Chondrocyte (in vitro differentiated cells): ENCODE results near the gene MFGE8. TPM values are rescaled to one million over a fixed set of nuclear protein-coding genes. Genes with fewer than 3 reads are reported as not detected.
A peak's percentile ranks its signal among the peaks of the same experiment; 100 is the strongest.

Source experiments
- DNase-seq: peaks from one replicate; pipeline ENCODE4 v3.0.0; 2021; ENCODE audit warnings: mixed read lengths, low spot score
- H3K27ac Mint-ChIP-seq: one replicate; pipeline ENCODE4 v1.8.0; 2021; ENCODE audit warnings: mild to moderate bottlenecking, moderate library complexity, mixed read lengths; ENCODE audit not compliant: unreplicated experiment
- H3K27me3 Mint-ChIP-seq: 2 replicates; pipeline ENCODE4 v1.8.0; 2021; ENCODE audit warnings: low read depth, mixed read lengths
- H3K36me3 Mint-ChIP-seq: 2 replicates; pipeline ENCODE4 v1.8.0; 2021; ENCODE audit warnings: low read depth, mixed read lengths
- H3K4me1 Mint-ChIP-seq: 2 replicates; pipeline ENCODE4 v1.8.0; 2021; ENCODE audit warnings: low read depth, mild to moderate bottlenecking, mixed read lengths
- H3K4me3 Mint-ChIP-seq: one replicate; pipeline ENCODE4 v1.8.0; 2021; ENCODE audit warnings: mild to moderate bottlenecking, moderate library complexity, mixed read lengths; ENCODE audit not compliant: unreplicated experiment
- H3K9me3 Mint-ChIP-seq: 2 replicates; pipeline ENCODE4 v1.8.0; 2021; ENCODE audit warnings: low read depth, mixed read lengths
- long read RNA-seq: library from polyadenylated mRNA; stranded (forward); transcript quantifications from one replicate; pipeline ENCODE4 v2.0.0, GENCODE V29; 2021
- total RNA-seq: library from RNA; stranded (reverse); gene quantifications from 3 replicates; pipeline ENCODE4 v1.2.1, GENCODE V29; 2021
- TF ChIP-seq, protein P1 (sequence below): fragments of 200-600 bp; sonication (generic); IDR thresholded peaks from 2 replicates; pipeline ENCODE4 v1.5.0; 2021; ENCODE audit warnings: antibody characterized with exemption, mild to moderate bottlenecking, moderate library complexity

The MFGE8 gene, protein sequence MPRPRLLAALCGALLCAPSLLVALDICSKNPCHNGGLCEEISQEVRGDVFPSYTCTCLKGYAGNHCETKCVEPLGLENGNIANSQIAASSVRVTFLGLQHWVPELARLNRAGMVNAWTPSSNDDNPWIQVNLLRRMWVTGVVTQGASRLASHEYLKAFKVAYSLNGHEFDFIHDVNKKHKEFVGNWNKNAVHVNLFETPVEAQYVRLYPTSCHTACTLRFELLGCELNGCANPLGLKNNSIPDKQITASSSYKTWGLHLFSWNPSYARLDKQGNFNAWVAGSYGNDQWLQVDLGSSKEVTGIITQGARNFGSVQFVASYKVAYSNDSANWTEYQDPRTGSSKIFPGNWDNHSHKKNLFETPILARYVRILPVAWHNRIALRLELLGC
- 154 to 305 TPM (median 287 TPM) in 3 replicates for total RNA-seq
- long read RNA-seq, transcript MFGE8-201 (8 exons, 1,937 nt) = major isoform, 25 of 61 reads
- long read RNA-seq, partial matches to known transcripts = 4 of 61 reads
- long read RNA-seq, other reads (novel, unspliced or antisense) = 31 of 61 reads

DNA sequence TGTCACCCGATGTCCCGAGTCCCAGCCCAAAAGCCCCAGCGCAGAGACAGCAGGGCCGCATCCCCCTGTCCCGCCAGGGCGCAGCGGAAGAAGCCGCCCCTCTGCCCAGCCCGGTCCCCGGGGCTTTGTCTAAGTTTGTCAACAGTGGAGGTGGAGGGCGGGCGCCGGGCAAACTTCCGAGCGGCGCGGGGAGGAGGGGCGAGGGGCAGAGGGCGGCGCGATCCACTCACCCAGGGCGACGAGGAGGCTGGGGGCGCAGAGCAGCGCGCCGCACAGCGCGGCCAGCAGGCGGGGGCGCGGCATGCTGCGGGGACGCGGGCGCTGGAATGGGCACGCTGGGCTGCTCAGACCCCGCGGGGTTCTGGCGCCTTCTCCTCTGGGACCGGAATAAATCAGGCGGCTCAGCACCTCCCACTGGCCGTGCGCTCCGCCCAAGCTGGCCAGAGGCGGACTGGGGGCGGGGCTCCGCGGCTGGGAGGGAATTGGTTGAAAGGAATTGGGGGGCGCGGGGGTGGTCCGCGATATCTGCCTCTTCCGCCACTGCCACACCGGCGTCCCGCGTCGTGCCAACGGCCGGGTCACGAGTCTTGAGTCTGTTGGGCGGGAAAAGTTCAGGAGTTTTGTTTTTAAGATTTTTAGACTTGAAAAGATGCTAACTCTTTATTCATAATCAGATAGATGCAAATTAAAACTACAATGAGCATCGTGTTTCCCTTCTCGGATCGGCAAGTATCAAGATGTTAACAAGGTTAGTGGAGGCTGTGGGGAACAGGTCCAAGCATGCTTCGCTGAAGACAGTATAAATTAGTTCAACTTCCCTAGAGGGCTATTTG is at the start of gene MFGE8:
Gene MFGE8, minus strand, starts transcription at position 363 of the 833 bp plus-strand sequence. Its CDS starts 60 bp downstream, at position 303.
- Mint-ChIP-seq H3K4me3 (peak within 1 kb of the TSS; percentile 83), H3K9me3 (no peaks in the 10 kb centered on the region), H3K4me1 (peaks cover 39% of the 10 kb centered on the region), H3K27me3 (no peaks in the 10 kb centered on the region), H3K27ac (peak within 1 kb of the TSS; percentile 84), H3K36me3 (peaks cover 6% of the 10 kb centered on the region)
- DNase-seq = no peak
- TF ChIP-seq, protein P1, sequence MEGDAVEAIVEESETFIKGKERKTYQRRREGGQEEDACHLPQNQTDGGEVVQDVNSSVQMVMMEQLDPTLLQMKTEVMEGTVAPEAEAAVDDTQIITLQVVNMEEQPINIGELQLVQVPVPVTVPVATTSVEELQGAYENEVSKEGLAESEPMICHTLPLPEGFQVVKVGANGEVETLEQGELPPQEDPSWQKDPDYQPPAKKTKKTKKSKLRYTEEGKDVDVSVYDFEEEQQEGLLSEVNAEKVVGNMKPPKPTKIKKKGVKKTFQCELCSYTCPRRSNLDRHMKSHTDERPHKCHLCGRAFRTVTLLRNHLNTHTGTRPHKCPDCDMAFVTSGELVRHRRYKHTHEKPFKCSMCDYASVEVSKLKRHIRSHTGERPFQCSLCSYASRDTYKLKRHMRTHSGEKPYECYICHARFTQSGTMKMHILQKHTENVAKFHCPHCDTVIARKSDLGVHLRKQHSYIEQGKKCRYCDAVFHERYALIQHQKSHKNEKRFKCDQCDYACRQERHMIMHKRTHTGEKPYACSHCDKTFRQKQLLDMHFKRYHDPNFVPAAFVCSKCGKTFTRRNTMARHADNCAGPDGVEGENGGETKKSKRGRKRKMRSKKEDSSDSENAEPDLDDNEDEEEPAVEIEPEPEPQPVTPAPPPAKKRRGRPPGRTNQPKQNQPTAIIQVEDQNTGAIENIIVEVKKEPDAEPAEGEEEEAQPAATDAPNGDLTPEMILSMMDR = peak; percentile 53

DNA sequence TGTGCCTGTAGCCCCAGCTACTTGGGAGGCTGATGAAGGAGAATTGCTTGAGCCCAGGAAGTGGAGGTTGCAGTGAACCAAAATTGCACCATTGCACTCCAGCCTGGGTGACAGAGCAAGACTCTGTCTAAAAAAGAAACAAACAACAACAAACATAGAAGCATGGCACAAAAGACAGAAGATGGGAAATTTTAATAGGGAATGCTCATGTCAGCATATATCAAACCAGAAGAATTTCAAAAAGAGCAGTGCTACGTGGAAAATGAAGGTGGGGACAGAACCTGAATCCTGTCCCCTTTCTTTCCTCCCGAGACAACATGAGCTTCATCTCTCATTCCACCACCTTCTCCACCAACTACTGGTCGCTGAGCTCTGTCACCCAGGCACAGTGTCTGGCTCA is 46.3 kb upstream of the MFGE8 start:
- Mint-ChIP-seq H3K4me1 (peaks cover 5% of the 10 kb centered on the region), H3K9me3 (peaks cover 16% of the 10 kb centered on the region), H3K27ac (no peak overlapping the region), H3K36me3 (peaks cover 6% of the 10 kb centered on the region), H3K27me3 (peaks cover 4% of the 10 kb centered on the region), H3K4me3 (no peak overlapping the region)
- no peak for DNase-seq
- TF ChIP-seq, protein P1 = no peak

DNA sequence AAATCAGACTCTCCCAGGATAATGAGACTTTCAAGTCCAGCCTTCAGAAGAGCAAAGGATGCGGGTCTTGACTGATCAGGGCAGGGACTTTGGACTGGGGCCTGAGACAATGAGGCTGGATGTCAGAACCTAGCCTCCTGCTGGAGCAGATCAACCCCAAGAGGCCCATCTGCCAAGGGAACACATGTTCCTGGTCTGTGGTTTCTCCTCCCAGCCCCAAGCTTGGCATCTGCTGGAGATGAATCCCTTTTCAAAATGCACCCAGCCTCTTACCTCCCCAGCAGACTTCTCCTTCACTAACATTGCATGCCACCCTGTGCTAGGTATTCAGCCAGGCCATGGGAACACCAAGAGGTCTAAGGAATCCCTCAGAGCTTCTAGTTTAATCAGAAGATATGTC is 43.7 kb upstream of the MFGE8 start:
- TF ChIP-seq, protein P1 = no peak
- Mint-ChIP-seq H3K36me3 (no peaks in the 10 kb centered on the region), H3K27me3 (peaks cover 4% of the 10 kb centered on the region), H3K4me3 (no peak overlapping the region), H3K9me3 (no peaks in the 10 kb centered on the region), H3K4me1 (peaks cover 9% of the 10 kb centered on the region), H3K27ac (no peak overlapping the region)
- no peak for DNase-seq

DNA sequence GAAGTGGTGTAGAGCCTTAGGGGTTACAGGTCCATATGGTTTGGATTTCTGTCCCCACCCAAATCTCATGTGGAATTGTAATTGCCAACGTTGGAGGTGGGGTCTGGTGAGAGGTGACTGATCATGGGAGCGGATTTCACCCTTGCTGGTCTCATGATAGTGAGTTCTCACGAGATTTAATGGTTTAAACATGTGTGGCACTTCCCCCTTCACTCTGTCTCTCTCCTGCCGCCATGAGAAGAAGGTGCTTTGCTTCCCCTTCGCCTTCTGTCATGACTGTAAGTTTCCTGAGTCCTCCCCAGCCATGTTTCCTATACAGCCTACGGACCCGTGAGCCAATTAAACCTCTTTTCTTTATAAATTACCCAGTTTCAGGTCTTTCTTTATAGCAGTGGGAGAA is 43.1 kb upstream of the MFGE8 start:
- no peak for DNase-seq
- Mint-ChIP-seq H3K36me3 (no peaks in the 10 kb centered on the region), H3K27me3 (peaks cover 4% of the 10 kb centered on the region), H3K9me3 (peaks cover 2% of the 10 kb centered on the region), H3K27ac (no peak overlapping the region), H3K4me1 (peaks cover 9% of the 10 kb centered on the region), H3K4me3 (no peak overlapping the region)
- TF ChIP-seq, protein P1 = no peak
